ENCODE measurements around the gene ANKRD34A. TPM values are rescaled to one million over a fixed set of nuclear protein-coding genes. Genes with fewer than 3 reads are reported as not detected.
A peak's percentile ranks its signal among the peaks of the same experiment; 100 is the strongest.

ANKRD34A gene
- total and polyA plus RNA-seq, 2 of the 13 experiments (the other 11 are each of a cell fraction or from before 2014, with no cell fraction given): 0.05 to 0.07 TPM

- Histone ChIP-seq H3K4me1 (ENCODE audit: insufficient read depth, low read length) (peaks cover 66% of the 10 kb centered on the region), H3K27ac (ENCODE audit: extremely low read length, insufficient read depth, low read length) (no peak overlapping the region), H3K9ac (ENCODE audit: insufficient read depth, low read depth, low read length) (no peak overlapping the region), H3K36me3 (replicated peaks in 1 of 2; ENCODE audit: control insufficient read depth in 1 of 2, insufficient read depth in 2 of 2, low read length in 2 of 2) (no peaks in the 10 kb centered on the region), H3K27me3 (ENCODE audit: control insufficient read depth in 1 of 2, insufficient read depth in 2 of 2, low read length in 2 of 2) (no peaks in the 10 kb centered on the region), H3K9me3 (ENCODE audit: low read length) (no peaks in the 10 kb centered on the region), H3K4me2 (ENCODE audit: low read depth, low read length) (peak overlapping the region; percentile 32; the same call in 1 of the 2 replicates), H3K79me2 (ENCODE audit: insufficient read depth, low read length) (no peaks in the 10 kb centered on the region), H3K4me3 (replicated peaks in 1 of 3; ENCODE audit: insufficient read depth in 1 of 3, low read depth in 2 of 3, low read length in 3 of 3) (no peak overlapping the region), H2AFZ (ENCODE audit: low read length) (no peak overlapping the region), H4K20me1 (ENCODE audit: insufficient read depth, low read length) (no peaks in the 10 kb centered on the region)
- no peak for FAIRE-seq
- in situ Hi-C loops (cut with HindIII; ENCODE audit: extremely low pct_ligation_motif_present, low pct_unique_long_range_greater_than_20kb) (loop anchor here (5.0 kb wide), 1 partner anchor 34 kb away; no protein-coding TSS in a partner anchor), intact Hi-C loops (cut with micrococcal nuclease; ENCODE audit: unreplicated experiment) (loop anchor here (5.0 kb wide), 1 partner anchor 86 kb away; no protein-coding TSS in a partner anchor)
- ChIA-PET CTCF (ENCODE audit: low intra/inter-chr PET ratio, low total read pairs) (interaction anchor here (1.0 to 4.4 kb wide), 4 partner anchors 28 to 86 kb away, joined by 3 to 60 read pairs (median 14); no protein-coding TSS in a partner anchor), POLR2A (interaction anchor here (1.6 to 2.1 kb wide), 2 partner anchors 14 kb away, joined by 5 to 7 read pairs; partner anchors contain the start of genes ANKRD34A and POLR3GL)
- no TSS peak for BruUV-seq (replicated peaks)
- ATAC-seq: no peak
- DNase-seq (ENCODE audit: low spot score): no peak
- no peak for TF ChIP-seq SOX6 (IDR thresholded peaks at IDR 0.05)
- TF ChIP-seq SOX6 (CRISPR knock-in tag; IDR thresholded peaks at IDR 0.05): 0 out of 2 replicates have a peak, but pooled peaks have one; percentile 3
- TF ChIP-seq AKAP8 (CRISPR knock-in tag; IDR thresholded peaks at IDR 0.05): no peak
- no peak for TF ChIP-seq SOX5 (CRISPR knock-in tag; IDR thresholded peaks at IDR 0.05; ENCODE audit: borderline replicate concordance)
- TF ChIP-seq ZKSCAN1 (IDR thresholded peaks at IDR 0.05; ENCODE audit: low read length): no peak
These were observed 14.1 kb upstream of the ANKRD34A start for GRCh38 chr1:145978471-145978853.

DNA sequence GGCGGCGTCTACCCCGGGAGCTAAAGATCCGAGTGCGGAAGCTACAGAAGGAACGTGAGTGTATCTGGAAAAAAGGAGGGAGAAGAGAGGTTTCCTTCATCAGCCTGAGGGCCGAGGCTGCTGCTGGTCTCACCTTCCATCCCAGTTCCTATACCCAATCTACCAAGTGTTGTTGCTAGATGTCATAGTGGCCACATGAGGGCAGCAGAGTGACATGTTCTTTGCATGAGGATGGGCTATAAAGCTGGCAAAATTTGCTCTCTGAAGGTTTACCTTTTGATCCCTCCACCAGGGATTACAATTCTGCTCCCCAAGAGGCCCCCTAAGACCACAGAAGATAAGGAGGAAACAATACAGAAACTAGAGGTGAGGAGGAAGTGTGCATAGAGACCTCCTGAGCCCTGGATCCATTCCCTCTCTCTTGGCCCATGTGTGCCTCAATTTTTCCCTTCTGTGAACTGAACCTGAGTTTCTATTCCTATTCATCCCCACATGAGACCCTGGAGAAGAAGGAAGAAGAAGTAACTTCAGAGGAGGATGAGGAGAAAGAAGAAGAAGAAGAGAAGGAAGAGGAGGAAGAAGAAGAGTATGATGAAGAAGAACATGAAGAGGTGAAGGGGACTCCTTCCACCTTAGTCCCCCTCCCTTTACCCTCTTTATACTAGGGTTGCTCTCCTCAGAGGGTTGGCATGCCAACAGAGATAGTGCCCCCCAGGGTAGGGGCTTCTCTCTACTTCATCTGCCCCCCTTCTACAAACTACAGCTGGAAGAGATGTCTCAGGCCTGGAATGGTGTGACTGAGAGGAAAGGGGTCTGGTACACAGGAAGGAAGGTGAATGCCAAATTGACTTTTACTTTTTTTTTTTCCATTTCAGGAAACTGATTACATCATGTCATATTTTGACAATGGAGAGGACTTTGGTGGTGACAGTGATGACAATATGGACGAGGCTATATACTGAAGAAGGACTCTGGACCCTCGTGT lies 13.4 kb upstream of the ANKRD34A start:
- Histone ChIP-seq H3K9me3 (ENCODE audit: low read length) (no peaks in the 10 kb centered on the region), H3K27me3 (ENCODE audit: control insufficient read depth in 1 of 2, insufficient read depth in 2 of 2, low read length in 2 of 2) (no peaks in the 10 kb centered on the region), H3K9ac (ENCODE audit: insufficient read depth, low read depth, low read length) (no peak overlapping the region), H4K20me1 (ENCODE audit: insufficient read depth, low read length) (no peaks in the 10 kb centered on the region), H3K79me2 (ENCODE audit: insufficient read depth, low read length) (no peaks in the 10 kb centered on the region), H3K4me2 (ENCODE audit: low read depth, low read length) (peak overlapping the region; percentile 32; the same call in 1 of the 2 replicates), H3K4me1 (ENCODE audit: insufficient read depth, low read length) (peaks cover 66% of the 10 kb centered on the region), H3K36me3 (replicated peaks in 1 of 2; ENCODE audit: control insufficient read depth in 1 of 2, insufficient read depth in 2 of 2, low read length in 2 of 2) (no peaks in the 10 kb centered on the region), H3K27ac (ENCODE audit: extremely low read length, insufficient read depth, low read length) (no peak overlapping the region), H2AFZ (ENCODE audit: low read length) (no peak overlapping the region), H3K4me3 (replicated peaks in 1 of 3; ENCODE audit: insufficient read depth in 1 of 3, low read depth in 2 of 3, low read length in 3 of 3) (no peak overlapping the region)
- BruUV-seq (replicated peaks): TSS peak; percentile 81
- DNase-seq (ENCODE audit: low spot score): peak; percentile 78
- intact Hi-C loops (cut with micrococcal nuclease; ENCODE audit: unreplicated experiment): loop anchor here (1.0 to 5.0 kb wide), 2 partner anchors 30 to 85 kb away; no protein-coding TSS in a partner anchor
- 17% methylated on average over 9 of the region's 9 CpGs for WGBS (ENCODE audit: low lambda C conversion rate)
- peak; percentile 76 for ATAC-seq
- peak; percentile 94 for FAIRE-seq
- ChIA-PET CTCF (ENCODE audit: low intra/inter-chr PET ratio, low total read pairs) (interaction anchor here (1.0 to 4.4 kb wide), 5 partner anchors 29 to 86 kb away, joined by 3 to 60 read pairs (median 4); no protein-coding TSS in a partner anchor), POLR2A (no interaction called here)
- in situ Hi-C loops (cut with HindIII; ENCODE audit: extremely low pct_ligation_motif_present, low pct_unique_long_range_greater_than_20kb): loop anchor here (5.0 kb wide), 1 partner anchor 35 kb away; no protein-coding TSS in a partner anchor
- TF ChIP-seq LCORL (IDR thresholded peaks at IDR 0.05) (no peak), LCORL (CRISPR knock-in tag; IDR thresholded peaks at IDR 0.05) (0 out of 2 replicates have a peak, but pooled peaks have one; percentile 1), ZKSCAN8 (CRISPR knock-in tag; IDR thresholded peaks at IDR 0.05; ENCODE audit: borderline replicate concordance) (no peak), ERF (CRISPR knock-in tag; IDR thresholded peaks at IDR 0.05) (peak; percentile 40; the same call in 1 of the 2 replicates), TBL1XR1 (IDR thresholded peaks at IDR 0.05; ENCODE audit: borderline replicate concordance, low read length, partially characterized antibody) (no peak)
- TF ChIP-seq, protein P1, sequence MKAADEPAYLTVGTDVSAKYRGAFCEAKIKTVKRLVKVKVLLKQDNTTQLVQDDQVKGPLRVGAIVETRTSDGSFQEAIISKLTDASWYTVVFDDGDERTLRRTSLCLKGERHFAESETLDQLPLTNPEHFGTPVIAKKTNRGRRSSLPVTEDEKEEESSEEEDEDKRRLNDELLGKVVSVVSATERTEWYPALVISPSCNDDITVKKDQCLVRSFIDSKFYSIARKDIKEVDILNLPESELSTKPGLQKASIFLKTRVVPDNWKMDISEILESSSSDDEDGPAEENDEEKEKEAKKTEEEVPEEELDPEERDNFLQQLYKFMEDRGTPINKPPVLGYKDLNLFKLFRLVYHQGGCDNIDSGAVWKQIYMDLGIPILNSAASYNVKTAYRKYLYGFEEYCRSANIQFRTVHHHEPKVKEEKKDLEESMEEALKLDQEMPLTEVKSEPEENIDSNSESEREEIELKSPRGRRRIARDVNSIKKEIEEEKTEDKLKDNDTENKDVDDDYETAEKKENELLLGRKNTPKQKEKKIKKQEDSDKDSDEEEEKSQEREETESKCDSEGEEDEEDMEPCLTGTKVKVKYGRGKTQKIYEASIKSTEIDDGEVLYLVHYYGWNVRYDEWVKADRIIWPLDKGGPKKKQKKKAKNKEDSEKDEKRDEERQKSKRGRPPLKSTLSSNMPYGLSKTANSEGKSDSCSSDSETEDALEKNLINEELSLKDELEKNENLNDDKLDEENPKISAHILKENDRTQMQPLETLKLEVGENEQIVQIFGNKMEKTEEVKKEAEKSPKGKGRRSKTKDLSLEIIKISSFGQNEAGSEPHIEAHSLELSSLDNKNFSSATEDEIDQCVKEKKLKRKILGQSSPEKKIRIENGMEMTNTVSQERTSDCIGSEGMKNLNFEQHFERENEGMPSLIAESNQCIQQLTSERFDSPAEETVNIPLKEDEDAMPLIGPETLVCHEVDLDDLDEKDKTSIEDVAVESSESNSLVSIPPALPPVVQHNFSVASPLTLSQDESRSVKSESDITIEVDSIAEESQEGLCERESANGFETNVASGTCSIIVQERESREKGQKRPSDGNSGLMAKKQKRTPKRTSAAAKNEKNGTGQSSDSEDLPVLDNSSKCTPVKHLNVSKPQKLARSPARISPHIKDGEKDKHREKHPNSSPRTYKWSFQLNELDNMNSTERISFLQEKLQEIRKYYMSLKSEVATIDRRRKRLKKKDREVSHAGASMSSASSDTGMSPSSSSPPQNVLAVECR (CRISPR knock-in tag; IDR thresholded peaks at IDR 0.05; ENCODE audit: borderline replicate concordance): no peak
